ENCODE measurements around the gene ATOH7. TPM values are rescaled to one million over a fixed set of nuclear protein-coding genes. Genes with fewer than 3 reads are reported as not detected.

ATOH7 gene
- total RNA-seq, 1 experiment from 2014 or later: not detected

GRCh38 chr10:68224810-68225209, 7.1 kb downstream of the ATOH7 start:
- Histone ChIP-seq H3F3A (ENCODE audit: insufficient read depth, low read depth) (no peaks in the 10 kb centered on the region), H3K27ac (no peak overlapping the region), H3K9me2 (ENCODE audit: insufficient read depth) (no peaks in the 10 kb centered on the region), H4K20me1 (ENCODE audit: insufficient read depth) (no peaks in the 10 kb centered on the region), H3K27me3 (ENCODE audit: insufficient read depth, low read depth) (no peaks in the 10 kb centered on the region), H3K36me3 (ENCODE audit: low read depth) (no peaks in the 10 kb centered on the region), H3K4me2 (no peak overlapping the region), H3K79me2 (ENCODE audit: low read depth) (no peaks in the 10 kb centered on the region), H3K9me3 (ENCODE audit: insufficient read depth, low read depth) (no peaks in the 10 kb centered on the region), H3K4me3 (no peak overlapping the region), H3K4me1 (replicated peaks; ENCODE audit: insufficient read depth) (no peaks in the 10 kb centered on the region), H2AFZ (no peak overlapping the region)
- BruUV-seq (replicated peaks): no TSS peak
- ChIA-PET CTCF (no interaction called here), POLR2A (ENCODE audit: unreplicated experiment) (no interaction called here)
- DNase-seq: no peak
- intact Hi-C loops (cut with micrococcal nuclease; ENCODE audit: unreplicated experiment): no loop called here
- no peak for TF ChIP-seq CTCF (conservative IDR thresholded peaks at IDR 0.05)
- no peak for TF ChIP-seq EZH2 (IDR thresholded peaks at IDR 0.05; ENCODE audit: low read depth)

GRCh38 chr10:68223535-68224165, 8.3 kb downstream of the ATOH7 start:
- CTCF ChIA-PET: interaction anchor here (0.6 to 1.2 kb wide), 2 partner anchors 78 to 369 kb away, joined by 4 to 6 read pairs; no protein-coding TSS in a partner anchor
- TF ChIP-seq EZH2 (IDR thresholded peaks at IDR 0.05; ENCODE audit: low read depth): no peak
- TF ChIP-seq CTCF (conservative IDR thresholded peaks at IDR 0.05): 0 out of 2 replicates have a peak, but pooled peaks have one; percentile 12
- no peak overlapping the region for H2AFZ ChIP-seq
- H3K27me3 ChIP-seq (ENCODE audit: insufficient read depth, low read depth): no peaks in the 10 kb centered on the region
- no peaks in the 10 kb centered on the region for H3K4me1 ChIP-seq (replicated peaks; ENCODE audit: insufficient read depth)
- intact Hi-C loops (cut with micrococcal nuclease; ENCODE audit: unreplicated experiment): no loop called here
- H3K36me3 ChIP-seq (ENCODE audit: low read depth): no peaks in the 10 kb centered on the region
- H3F3A ChIP-seq (ENCODE audit: insufficient read depth, low read depth): no peaks in the 10 kb centered on the region
- no peak overlapping the region for H3K27ac ChIP-seq
- POLR2A ChIA-PET (ENCODE audit: unreplicated experiment): no interaction called here
- H4K20me1 ChIP-seq (ENCODE audit: insufficient read depth): no peaks in the 10 kb centered on the region
- no peak for DNase-seq
- no peak overlapping the region for H3K4me3 ChIP-seq
- H3K9me2 ChIP-seq (ENCODE audit: insufficient read depth): no peaks in the 10 kb centered on the region
- H3K79me2 ChIP-seq (ENCODE audit: low read depth): no peaks in the 10 kb centered on the region
- H3K4me2 ChIP-seq: no peak overlapping the region
- BruUV-seq (replicated peaks): no TSS peak
- no peaks in the 10 kb centered on the region for H3K9me3 ChIP-seq (ENCODE audit: insufficient read depth, low read depth)

- no peak overlapping the region for H3K27ac ChIP-seq
- ChIA-PET CTCF (no interaction called here), POLR2A (ENCODE audit: unreplicated experiment) (no interaction called here)
- DNase-seq: no peak
- no peak overlapping the region for H3K4me3 ChIP-seq
- no peaks in the 10 kb centered on the region for H3K4me1 ChIP-seq (replicated peaks; ENCODE audit: insufficient read depth)
- no peaks in the 10 kb centered on the region for H3K36me3 ChIP-seq (ENCODE audit: low read depth)
- no peaks in the 10 kb centered on the region for H3F3A ChIP-seq (ENCODE audit: insufficient read depth, low read depth)
- no peak overlapping the region for H3K4me2 ChIP-seq
- BruUV-seq (replicated peaks): no TSS peak
- H3K9me3 ChIP-seq (ENCODE audit: insufficient read depth, low read depth): no peaks in the 10 kb centered on the region
- no peak for TF ChIP-seq CTCF (conservative IDR thresholded peaks at IDR 0.05)
- no peak for TF ChIP-seq EZH2 (IDR thresholded peaks at IDR 0.05; ENCODE audit: low read depth)
- intact Hi-C loops (cut with micrococcal nuclease; ENCODE audit: unreplicated experiment): no loop called here
- H3K27me3 ChIP-seq (ENCODE audit: insufficient read depth, low read depth): no peaks in the 10 kb centered on the region
- H2AFZ ChIP-seq: no peak overlapping the region
- H4K20me1 ChIP-seq (ENCODE audit: insufficient read depth): no peaks in the 10 kb centered on the region
- no peaks in the 10 kb centered on the region for H3K9me2 ChIP-seq (ENCODE audit: insufficient read depth)
- no peaks in the 10 kb centered on the region for H3K79me2 ChIP-seq (ENCODE audit: low read depth)
Observed at GRCh38 chr10:68222391-68222790, 9.5 kb downstream of the ATOH7 start.

All from PC-9 (cell line).